HCT116 (cell line): ENCODE results near the gene MNT. TPM values are rescaled to one million over a fixed set of nuclear protein-coding genes. Genes with fewer than 3 reads are reported as not detected.

Experiments
- ATAC-seq: fragments of 200-7000 bp; cut with Tn5 transposase; 2 replicates; pipeline ENCODE4 v1.9.1; 2020; ENCODE audit warnings: mild to moderate bottlenecking, moderate library complexity
- Bru-seq: library from RNA; stranded (reverse); fragments of 400-500 nt; gene quantifications from one replicate; lab custom pipeline; 2021; lab: Mats Ljungman, UMichigan
- BruChase-seq, 2 experiments: library from RNA; stranded (reverse); fragments of 400-500 nt; gene quantifications; one replicate each; lab custom pipeline; 2021; lab: Mats Ljungman, UMichigan
- BruUV-seq: library from RNA; stranded (reverse); fragments of 400-500 nt; replicated peaks from 2 replicates; lab custom pipeline; 2021; lab: Mats Ljungman, UMichigan
- CTCF ChIA-PET: fragments of 300-600 bp; sonication (Branson Sonifier 250); formaldehyde crosslinking; loops from one replicate; lab custom pipeline; 2021; ENCODE audit warnings: antibody characterized with exemption; lab: Charles Lee
- POLR2A ChIA-PET: fragments of 300-600, 350-600 bp; sonication (Branson Sonifier 250); formaldehyde crosslinking; loops from one replicate; lab custom pipeline; 2021; ENCODE audit warnings: antibody characterized with exemption; lab: Charles Lee
- RAD21 ChIA-PET, 2 experiments: fragments of 300-600 bp; sonication (Branson Sonifier 250); formaldehyde crosslinking; loops; one replicate each; lab custom pipeline; 2023; ENCODE audit warnings: low total read pairs in 2 of 2; ENCODE audit not compliant: uncharacterized antibody in 2 of 2, unreplicated experiment in 2 of 2, low non-redundant PET in 1 of 2; lab: Charles Lee
- DNase-seq: peaks from one replicate; pipeline ENCODE4 v3.0.0-alpha.2; 2010; ENCODE audit warnings: low read depth, low spot score
- H2AFZ ChIP-seq: fragments of 200-600 bp; shearing (Covaris generic), sonication (generic); 2 replicates; pipeline ENCODE4 v1.6.1; 2017; ENCODE audit warnings: low read depth, mixed run types, mixed read lengths, antibody characterized with exemption, low read length; ENCODE audit not compliant: poor library complexity, severe bottlenecking
- H3K27ac ChIP-seq: 2 replicates; pipeline ENCODE4 v1.5.1; 2012; ENCODE audit warnings: low read depth, low read length
- H3K27me3 ChIP-seq: fragments of 200-600 bp; sonication (generic); 2 replicates; pipeline ENCODE4 v1.6.1; 2016; ENCODE audit warnings: mixed run types, low read length, mixed read lengths; ENCODE audit not compliant: insufficient read depth
- H3K36me3 ChIP-seq, 2 experiments: fragments of 200-500 bp in 1 of 2; fragments of 200-600 bp in 1 of 2; sonication (Bioruptor generic) in 1 of 2; sonication (generic) in 1 of 2; 2 replicates each; pipeline versions ENCODE4 v1.5.1 to v1.6.1; 2014 to 2016; ENCODE audit warnings: low read length in 2 of 2, inconsistent platforms in 1 of 2, mixed read lengths in 1 of 2, mixed run types in 1 of 2; ENCODE audit not compliant: insufficient read depth in 2 of 2, control insufficient read depth in 1 of 2
- H3K4me1 ChIP-seq, 2 experiments: fragments of 200-600 bp in 1 of 2; sonication (generic) in 1 of 2; 2 replicates each; pipeline versions ENCODE4 v1.5.1 to v1.6.1; 2012 to 2017; ENCODE audit warnings: low read length in 2 of 2, inconsistent platforms in 1 of 2, mild to moderate bottlenecking in 1 of 2, mixed read lengths in 1 of 2, mixed run types in 1 of 2, moderate library complexity in 1 of 2; ENCODE audit not compliant: insufficient read depth in 2 of 2, control insufficient read depth in 1 of 2
- H3K4me2 ChIP-seq: fragments of 200-600 bp; sonication (generic); 2 replicates; pipeline ENCODE4 v1.6.1; 2017; ENCODE audit warnings: mixed run types, low read length, mixed read lengths
- H3K4me3 ChIP-seq, 2 experiments: fragments of 200-600 bp in 1 of 2; sonication (generic) in 1 of 2; replicated peaks in 1 of 2; 2 replicates each; pipeline ENCODE4 v1.5.1; 2011 to 2016; ENCODE audit warnings: low read length in 2 of 2, control low read depth in 1 of 2, low read depth in 1 of 2, mild to moderate bottlenecking in 1 of 2, mixed read lengths in 1 of 2, mixed run types in 1 of 2
- H3K79me2 ChIP-seq: fragments of 200-600 bp; sonication (generic); 2 replicates; pipeline ENCODE4 v1.6.1; 2017; ENCODE audit warnings: mild to moderate bottlenecking, mixed run types, low read length, moderate library complexity, mixed read lengths; ENCODE audit not compliant: insufficient read depth
- H3K9ac ChIP-seq: fragments of 200-600 bp; sonication (generic); 2 replicates; pipeline ENCODE4 v1.6.1; 2016; ENCODE audit warnings: low read length, mixed read lengths
- H3K9me2 ChIP-seq: fragments of 200-600 bp; sonication (generic), shearing (Covaris generic); 2 replicates; pipeline ENCODE4 v1.6.1; 2017; ENCODE audit warnings: mixed run types, mild to moderate bottlenecking, moderate library complexity; ENCODE audit not compliant: insufficient read depth
- H3K9me3 ChIP-seq, 2 experiments: fragments of 200-500 bp in 1 of 2; fragments of 200-600 bp in 1 of 2; sonication (Bioruptor generic) in 1 of 2; sonication (generic) in 1 of 2; 2 replicates each; pipeline ENCODE4 v1.6.1; 2014 to 2017; ENCODE audit warnings: low read length in 2 of 2, mixed read lengths in 2 of 2, inconsistent platforms in 1 of 2, low read depth in 1 of 2, mild to moderate bottlenecking in 1 of 2, mixed run types in 1 of 2, moderate library complexity in 1 of 2; ENCODE audit not compliant: control insufficient read depth in 1 of 2, insufficient read depth in 1 of 2
- H4K20me1 ChIP-seq: fragments of 200-600 bp; sonication (generic), shearing (Covaris generic); 2 replicates; pipeline ENCODE4 v1.6.1; 2017; ENCODE audit warnings: mixed run types, mild to moderate bottlenecking, moderate library complexity; ENCODE audit not compliant: insufficient read depth
- ELF1 ChIP-seq: IDR thresholded peaks from 2 replicates; pipeline ENCODE4 v1.6.1; 2012; ENCODE audit warnings: low read depth, borderline replicate concordance
- POLR2AphosphoS5 ChIP-seq: IDR thresholded peaks from 2 replicates; pipeline ENCODE4 v1.6.1; 2011; ENCODE audit warnings: mild to moderate bottlenecking, low read depth, low read length, moderate library complexity
- TCF7L2 ChIP-seq: IDR thresholded peaks from 2 replicates; pipeline ENCODE4 v1.7.0; 2011; ENCODE audit warnings: borderline replicate concordance, inconsistent platforms; ENCODE audit not compliant: insufficient read depth, insufficient read length; ENCODE audit errors: extremely low read depth
- YY1 ChIP-seq: IDR thresholded peaks from 2 replicates; pipeline ENCODE4 v1.6.1; 2011; ENCODE audit warnings: low read length, low read depth, moderate library complexity, mild to moderate bottlenecking; ENCODE audit not compliant: insufficient replicate concordance; ENCODE audit errors: extremely low read depth
- intact Hi-C: fragments of 100-400 bp; cut with micrococcal nuclease; formaldehyde crosslinking; loops from 2 replicates; pipeline ENCODE4 v1.10.0; 2022
- long read RNA-seq: library from polyadenylated mRNA; unstranded; transcript quantifications from one replicate; pipeline ENCODE4 v2.0.0, GENCODE V29; 2021; ENCODE audit not compliant: unreplicated experiment
- polyA plus RNA-seq: library from polyadenylated mRNA; unstranded; fragments of >200 nt; gene quantifications from 2 replicates; pipeline ENCODE4 v1.2.1, GENCODE V29; 2012; ENCODE audit warnings: missing spikeins
- total RNA-seq: library from RNA; stranded (reverse); gene quantifications from one replicate; pipeline ENCODE4 v1.2.1, GENCODE V29; 2021; ENCODE audit not compliant: unreplicated experiment

Gene MNT, protein sequence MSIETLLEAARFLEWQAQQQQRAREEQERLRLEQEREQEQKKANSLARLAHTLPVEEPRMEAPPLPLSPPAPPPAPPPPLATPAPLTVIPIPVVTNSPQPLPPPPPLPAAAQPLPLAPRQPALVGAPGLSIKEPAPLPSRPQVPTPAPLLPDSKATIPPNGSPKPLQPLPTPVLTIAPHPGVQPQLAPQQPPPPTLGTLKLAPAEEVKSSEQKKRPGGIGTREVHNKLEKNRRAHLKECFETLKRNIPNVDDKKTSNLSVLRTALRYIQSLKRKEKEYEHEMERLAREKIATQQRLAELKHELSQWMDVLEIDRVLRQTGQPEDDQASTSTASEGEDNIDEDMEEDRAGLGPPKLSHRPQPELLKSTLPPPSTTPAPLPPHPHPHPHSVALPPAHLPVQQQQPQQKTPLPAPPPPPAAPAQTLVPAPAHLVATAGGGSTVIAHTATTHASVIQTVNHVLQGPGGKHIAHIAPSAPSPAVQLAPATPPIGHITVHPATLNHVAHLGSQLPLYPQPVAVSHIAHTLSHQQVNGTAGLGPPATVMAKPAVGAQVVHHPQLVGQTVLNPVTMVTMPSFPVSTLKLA
- total RNA-seq (37.0 TPM), Bru-seq, nascent RNA (percentile 80 among the genes with signal in this experiment), BruChase-seq, experiment 1, labeled RNA remaining after a 6-hour chase (percentile 78 among the genes with signal in this experiment), BruChase-seq, experiment 2, labeled RNA remaining after a 2-hour chase (percentile 77 among the genes with signal in this experiment)
- polyA plus RNA-seq = 19.2 and 23.8 TPM in 2 replicates
- long read RNA-seq, transcript MNT-209 (1 exons, 2,813 nt) = major isoform, 5 of 33 reads
- long read RNA-seq, partial matches to known transcripts = 0 of 33 reads
- long read RNA-seq, other reads (novel, unspliced or antisense) = 28 of 33 reads

DNA sequence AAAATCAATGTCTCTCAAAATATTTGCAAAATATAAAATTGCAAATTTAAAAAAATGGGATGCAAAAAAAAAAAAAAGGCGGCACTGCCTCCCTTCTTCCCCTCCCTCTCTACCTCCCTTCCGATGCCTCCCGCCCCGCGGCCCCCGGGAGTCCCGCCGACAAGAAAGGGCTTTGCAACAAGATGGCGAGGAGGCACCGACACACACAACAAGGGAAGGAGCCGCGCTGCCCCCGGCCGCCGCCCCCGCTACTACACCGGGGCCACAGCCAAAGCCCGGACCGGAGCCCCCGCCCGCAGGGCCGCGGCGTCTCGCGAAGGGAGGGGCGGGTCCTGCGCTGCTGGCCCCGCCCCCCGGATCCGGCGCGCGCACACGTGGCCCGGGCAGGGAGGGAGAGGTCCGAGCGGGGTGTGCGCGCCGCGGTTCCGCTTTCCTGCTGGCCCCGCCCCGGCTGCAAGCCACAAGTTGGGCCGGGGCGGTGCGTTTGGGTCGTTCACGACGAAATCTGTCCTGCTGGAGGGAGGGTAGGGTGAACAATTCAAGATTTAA, at the start of gene MNT:
TSS of gene MNT (minus strand) at position 184 of the 549 bp plus-strand sequence. CDS start 348 bp downstream, outside the sequence.
- ChIA-PET RAD21 (interaction anchor here in 1 of 2 experiments (0.8 kb wide), 1 partner anchor 19 kb away, joined by 7 read pairs; no protein-coding TSS in a partner anchor), POLR2A (interaction anchor here (1.1 to 1.8 kb wide), 2 partner anchors 8 to 15 kb away, joined by 3 to 6 read pairs; no protein-coding TSS in a partner anchor), CTCF (interaction anchor here (1.0 to 3.2 kb wide), 2 partner anchors 15 to 19 kb away, joined by 4 to 23 read pairs; no protein-coding TSS in a partner anchor)
- Histone ChIP-seq H3K27me3 (no peaks in the 10 kb centered on the region), H3K4me1 (peaks cover 48 to 83% of the 10 kb centered on the region in 2 experiments), H3K9ac (peak within 1 kb of the TSS; percentile 100), H3K9me2 (no peaks in the 10 kb centered on the region), H3K9me3 (no peaks in the 10 kb centered on the region), H3K4me2 (peak within 1 kb of the TSS; percentile 93), H3K27ac (peak within 1 kb of the TSS; percentile 97), H3K36me3 (no peaks in the 10 kb centered on the region), H2AFZ (no peak within 1 kb of the TSS), H3K79me2 (peaks cover 32% of the 10 kb centered on the region), H4K20me1 (no peaks in the 10 kb centered on the region), H3K4me3 (peak within 1 kb of the TSS; percentile 92 to 96)
- DNase-seq = peak; percentile 82
- TF ChIP-seq TCF7L2 (peak; percentile 95), POLR2AphosphoS5 (peak; percentile 56), ELF1 (no peak), YY1 (peak; percentile 90)
- ATAC-seq = peak; percentile 41
- no TSS peak for BruUV-seq
- intact Hi-C loops = loop anchor here (1.0 to 10.0 kb wide), 3 partner anchors 8 to 686 kb away; partner anchors contain the start of gene TLCD2
